B cell (primary cell): Measurements from ENCODE around the gene EBF3. TPM values are rescaled to one million over a fixed set of nuclear protein-coding genes. Genes with fewer than 3 reads are reported as not detected.

Experiments used
- ATAC-seq: fragments of 200-7000 bp; cut with Tn5 transposase; one replicate; pipeline ENCODE4 v1.10.0; 2021; ENCODE audit warnings: low read depth, mild to moderate bottlenecking, moderate number of reproducible peaks, moderate library complexity
- CTCF ChIA-PET: fragments of 350-600 bp; sonication (Branson Sonifier 250); formaldehyde crosslinking; loops from one replicate; lab custom pipeline; 2021; ENCODE audit warnings: antibody characterized with exemption, inconsistent platforms; lab: Charles Lee
- POLR2A ChIA-PET: fragments of 350-600 bp; sonication (Branson Sonifier 250); formaldehyde crosslinking; loops from one replicate; lab custom pipeline; 2021; ENCODE audit warnings: antibody characterized with exemption; lab: Charles Lee
- DNase-seq: peaks from one replicate; pipeline ENCODE4 v3.0.0; 2013
- H2AFZ ChIP-seq: 2 replicates; pipeline ENCODE4 v1.6.1; 2012; ENCODE audit warnings: mild to moderate bottlenecking, low read depth, low read length; ENCODE audit not compliant: insufficient read depth, poor library complexity, severe bottlenecking
- H3K27ac ChIP-seq, 2 donors: 1 replicate in 1 of 2; 2 replicates in 1 of 2; pipeline ENCODE4 v1.5.1; 2012 to 2013; ENCODE audit warnings: low read length in 2 of 2, mild to moderate bottlenecking in 2 of 2, moderate library complexity in 1 of 2
- H3K27me3 ChIP-seq, 4 experiments: fragments of 200-600 bp in 1 of 4; sonication (generic) in 1 of 4; replicated peaks in 1 of 4; 1 replicate in 2 of 4; 2 replicates in 2 of 4; pipeline versions ENCODE4 v1.6.1 to v1.7.0; 2013 to 2016; ENCODE audit warnings: low read length in 3 of 4, mild to moderate bottlenecking in 2 of 4, mixed read lengths in 1 of 4, moderate library complexity in 1 of 4; ENCODE audit not compliant: insufficient read depth in 4 of 4, control insufficient read depth in 3 of 4; ENCODE audit errors: control extremely low read depth in 1 of 4
- H3K36me3 ChIP-seq, 2 experiments: replicated peaks in 1 of 2; 1 replicate in 1 of 2; 2 replicates in 1 of 2; pipeline versions ENCODE4 v1.6.1 to v1.7.1; 2013; ENCODE audit warnings: low read length in 1 of 2; ENCODE audit not compliant: insufficient read depth in 2 of 2, control insufficient read depth in 1 of 2; ENCODE audit errors: control extremely low read depth in 1 of 2, extremely low read depth in 1 of 2
- H3K4me1 ChIP-seq, 2 donors: fragments of 200-600 bp in 1 of 2; sonication (generic) in 1 of 2; 1 replicate in 1 of 2; 2 replicates in 1 of 2; pipeline versions ENCODE4 v1.5.1 to v1.6.1; 2013 to 2017; ENCODE audit warnings: low read length in 2 of 2; ENCODE audit not compliant: control insufficient read depth in 2 of 2, insufficient read depth in 2 of 2
- H3K4me2 ChIP-seq: replicated peaks from 2 replicates; pipeline ENCODE3; 2012; ENCODE audit warnings: mild to moderate bottlenecking, low read depth, low read length; ENCODE audit not compliant: poor library complexity, severe bottlenecking
- H3K4me3 ChIP-seq, 5 experiments: fragments of 200-600 bp in 1 of 5; sonication (generic) in 1 of 5; 1 replicate in 3 of 5; 2 replicates in 2 of 5; pipeline versions ENCODE4 v1.5.1 to v1.7.0; 2011 to 2016; ENCODE audit warnings: low read length in 4 of 5, mild to moderate bottlenecking in 4 of 5, low read depth in 2 of 5, control low read depth in 1 of 5, moderate library complexity in 1 of 5; ENCODE audit not compliant: insufficient read depth in 1 of 5; ENCODE audit errors: control extremely low read depth in 1 of 5, extremely low read depth in 1 of 5
- H3K79me2 ChIP-seq: fragments of 200-600 bp; sonication (generic); one replicate; pipeline ENCODE4 v1.6.0; 2016; ENCODE audit warnings: low read length; ENCODE audit not compliant: control insufficient read depth, insufficient read depth
- H3K9ac ChIP-seq: fragments of 200-600 bp; sonication (generic); 2 replicates; pipeline ENCODE4 v1.6.1; 2017; ENCODE audit warnings: mild to moderate bottlenecking, low read length, moderate library complexity
- H3K9me3 ChIP-seq, 3 donors: one replicate each; pipeline versions ENCODE4 v1.6.1 to v1.7.1; 2013; ENCODE audit warnings: low read length in 2 of 3; ENCODE audit not compliant: control insufficient read depth in 2 of 3, insufficient read depth in 1 of 3; ENCODE audit errors: control extremely low read depth in 1 of 3
- H4K20me1 ChIP-seq: 2 replicates; pipeline ENCODE4 v1.6.0; 2012; ENCODE audit warnings: mild to moderate bottlenecking, low read length; ENCODE audit not compliant: insufficient read depth, control insufficient read depth, poor library complexity, severe bottlenecking
- H3K27ac Mint-ChIP-seq: one replicate; pipeline ENCODE4 v1.8.0; 2021; ENCODE audit warnings: mixed read lengths
- H3K27me3 Mint-ChIP-seq: one replicate; pipeline ENCODE4 v1.8.0; 2021; ENCODE audit warnings: mixed read lengths
- H3K4me1 Mint-ChIP-seq: one replicate; pipeline ENCODE4 v1.8.0; 2021; ENCODE audit warnings: mixed read lengths
- H3K4me3 Mint-ChIP-seq: one replicate; pipeline ENCODE4 v1.8.0; 2021; ENCODE audit warnings: mixed read lengths
- H3K9me3 Mint-ChIP-seq: one replicate; pipeline ENCODE4 v1.8.0; 2022; ENCODE audit warnings: mixed read lengths; ENCODE audit not compliant: insufficient read depth
- CTCF ChIP-seq: fragments of 200-600 bp; IDR thresholded peaks from one replicate; pipeline ENCODE4 v1.8.0; 2022; ENCODE audit warnings: antibody characterized with exemption, mild to moderate bottlenecking
- EZH2 ChIP-seq: IDR thresholded peaks from 2 replicates; pipeline ENCODE4 v1.6.1; 2012; ENCODE audit warnings: borderline replicate concordance, low read depth, mild to moderate bottlenecking, moderate library complexity, low read length; ENCODE audit not compliant: insufficient read depth, poor library complexity, severe bottlenecking
- WGBS: methylation state at CpG from one replicate; pipeline ENCODE4 v1.1.5; 2013; ENCODE audit warnings: missing lambda C conversion rate; ENCODE audit not compliant: insufficient coverage; 5-methylcytosine and 5-hydroxymethylcytosine counted together
- intact Hi-C: fragments of 100-400 bp; cut with micrococcal nuclease; formaldehyde crosslinking; loops from one replicate; pipeline ENCODE4 v1.10.0; 2022
- polyA plus RNA-seq: library from polyadenylated mRNA; depleted of rRNA; stranded (reverse); fragments of >200 nt; gene quantifications from 2 replicates; pipeline ENCODE4 v1.2.3, GENCODE V29; 2012
- total RNA-seq, 2 donors: library from RNA; stranded (reverse); fragments of 120-200 nt in 1 of 2; gene quantifications; 1 replicate in 1 of 2; 2 replicates in 1 of 2; pipeline versions ENCODE4 v1.2.3 to v1.2.4, GENCODE V29; 2013 to 2022

EBF3 gene
- total and polyA plus RNA-seq, 2 donors (not counting 1 experiment from before 2014, with no cell fraction given) = not detected

GRCh38 chr10:129792864-129793263 is 171.2 kb downstream of the EBF3 start:
- no peak for TF ChIP-seq EZH2
- TF ChIP-seq CTCF = no peak
- Mint-ChIP-seq H3K4me1 (no peaks in the 10 kb centered on the region), H3K9me3 (peaks cover 8% of the 10 kb centered on the region), H3K27me3 (peaks cover 3% of the 10 kb centered on the region), H3K4me3 (no peak overlapping the region), H3K27ac (no peak overlapping the region)
- H3K27ac ChIP-seq = no peak overlapping the region
- intact Hi-C loops = no loop called here
- DNase-seq (no peak), ATAC-seq (no peak)
- H2AFZ ChIP-seq = no peak overlapping the region
- H3K79me2 ChIP-seq = no peaks in the 10 kb centered on the region
- no peaks in the 10 kb centered on the region for H4K20me1 ChIP-seq
- no peak overlapping the region for H3K4me3 ChIP-seq
- WGBS = 99% methylated on average over 10 of the region's 10 CpGs
- no peaks in the 10 kb centered on the region for H3K27me3 ChIP-seq
- ChIA-PET CTCF (no interaction called here), POLR2A (no interaction called here)
- no peak overlapping the region for H3K4me2 ChIP-seq
- H3K9ac ChIP-seq = no peak overlapping the region
- H3K9me3 ChIP-seq = peaks cover 0 to 41% (median 0%) of the 10 kb centered on the region in 3 donors
- H3K4me1 ChIP-seq = no peaks in the 10 kb centered on the region
- no peaks in the 10 kb centered on the region for H3K36me3 ChIP-seq

- no peak overlapping the region for H3K9ac ChIP-seq
- H3K27me3 ChIP-seq = no peaks in the 10 kb centered on the region
- Mint-ChIP-seq H3K4me3 (no peak overlapping the region), H3K9me3 (peaks cover 13% of the 10 kb centered on the region), H3K27ac (no peak overlapping the region), H3K27me3 (no peaks in the 10 kb centered on the region), H3K4me1 (no peaks in the 10 kb centered on the region)
- no peak for ATAC-seq
- no peak overlapping the region for H3K4me2 ChIP-seq
- DNase-seq = no peak
- no peak for TF ChIP-seq EZH2
- no peak for TF ChIP-seq CTCF
- H2AFZ ChIP-seq = no peak overlapping the region
- no peak overlapping the region for H3K27ac ChIP-seq
- H3K4me1 ChIP-seq = no peaks in the 10 kb centered on the region
- CTCF ChIA-PET = no interaction called here
- no peaks in the 10 kb centered on the region for H3K36me3 ChIP-seq
- H4K20me1 ChIP-seq = no peaks in the 10 kb centered on the region
- WGBS = 99% methylated on average over 7 of the region's 7 CpGs
- no peak overlapping the region for H3K4me3 ChIP-seq
- peaks cover 0 to 44% (median 0%) of the 10 kb centered on the region in 3 donors for H3K9me3 ChIP-seq
- intact Hi-C loops = no loop called here
- no peaks in the 10 kb centered on the region for H3K79me2 ChIP-seq
- POLR2A ChIA-PET = no interaction called here
Measured at GRCh38 chr10:129792141-129792540, 171.9 kb downstream of the EBF3 start.
